Activated naive CD4-positive, alpha-beta T cell treated with anti-CD3 and anti-CD28 coated beads, Interleukin-2, amount 50 U/mL, for 72 hours (primary cell): ENCODE data around the gene WBP2. TPM values are rescaled to one million over a fixed set of nuclear protein-coding genes. Genes with fewer than 3 reads are reported as not detected.
"Not testable (repeated sequence)": the region's sequence is repeated elsewhere in the genome, so short reads cannot be mapped to it uniquely, and the experiment has no call there.

Experiments used
- ATAC-seq, 2 donors: fragments of 150-1000 bp; cut with Tn5 transposase; 2 replicates each; pipeline ENCODE4 v1.10.0; 2021; ENCODE audit warnings: mild to moderate bottlenecking in 2 of 2, moderate library complexity in 2 of 2
- DNase-seq, 2 donors: peaks; one replicate each; pipeline ENCODE4 v3.0.0; 2021 to 2022; ENCODE audit warnings: low spot score in 2 of 2
- H3K27ac Mint-ChIP-seq, 2 donors: one replicate each; pipeline ENCODE4 v1.8.0; 2022; ENCODE audit warnings: mild to moderate bottlenecking in 2 of 2, mixed read lengths in 2 of 2
- H3K36me3 Mint-ChIP-seq, 2 donors: one replicate each; pipeline ENCODE4 v1.8.0; 2022; ENCODE audit warnings: mixed read lengths in 2 of 2
- H3K9me3 Mint-ChIP-seq, 2 donors: one replicate each; pipeline ENCODE4 v1.8.0; 2022; ENCODE audit warnings: mixed read lengths in 2 of 2
- total RNA-seq, 2 donors: library from RNA; stranded (reverse); gene quantifications; one replicate each; pipeline ENCODE4 v1.2.3, GENCODE V29; 2022

Gene WBP2
- total RNA-seq, 2 donors from 2014 or later = 78.2 to 144 TPM

GRCh38 chr17:75875182-75875939 lies 20.2 kb upstream of the WBP2 start:
- Mint-ChIP-seq H3K36me3 (peaks cover 0 to 15% of the 10 kb centered on the region in 2 donors), H3K9me3 (no peaks in the 10 kb centered on the region), H3K27ac (peak overlapping the region; percentile 44 to 84)
- no peak for ATAC-seq
- no peak for DNase-seq

GRCh38 chr17:75874323-75875181 lies 19.4 kb upstream of the WBP2 start:
- ATAC-seq = no peak
- Mint-ChIP-seq H3K9me3 (no peaks in the 10 kb centered on the region), H3K27ac (peak overlapping the region in 1 of 2 donors; percentile 42), H3K36me3 (peaks cover 0 to 15% of the 10 kb centered on the region in 2 donors)
- DNase-seq = no peak

GRCh38 chr17:75873587-75874322 lies 18.6 kb upstream of the WBP2 start:
- H3K36me3 Mint-ChIP-seq = peaks cover 0 to 15% of the 10 kb centered on the region in 2 donors
- no peak for DNase-seq
- peak overlapping the region in 1 of 2 donors; percentile 64 for H3K27ac Mint-ChIP-seq
- no peaks in the 10 kb centered on the region for H3K9me3 Mint-ChIP-seq
- no peak for ATAC-seq

- H3K36me3 Mint-ChIP-seq = peaks cover 0 to 13% of the 10 kb centered on the region in 2 donors
- no peaks in the 10 kb centered on the region for H3K9me3 Mint-ChIP-seq
- peak overlapping the region; percentile 64 to 92 for H3K27ac Mint-ChIP-seq
- ATAC-seq = no peak
- no peak for DNase-seq
Measured at GRCh38 chr17:75872434-75873351, 17.6 kb upstream of the WBP2 start.

GRCh38 chr17:75870228-75870627 lies 15.1 kb upstream of the WBP2 start:
- ATAC-seq, H3K27ac Mint-ChIP-seq, H3K9me3 Mint-ChIP-seq, DNase-seq, H3K36me3 Mint-ChIP-seq: not testable (repeated sequence)

- no peaks in the 10 kb centered on the region for H3K36me3 Mint-ChIP-seq
- H3K27ac Mint-ChIP-seq = no peak overlapping the region
- no peaks in the 10 kb centered on the region for H3K9me3 Mint-ChIP-seq
- DNase-seq (no peak), ATAC-seq (no peak)
Measured at GRCh38 chr17:75869282-75870141, 14.4 kb upstream of the WBP2 start.

- DNase-seq, H3K36me3 Mint-ChIP-seq, ATAC-seq, H3K9me3 Mint-ChIP-seq: not testable (repeated sequence)
- peak overlapping the region in 1 of 2 donors; percentile 35 for H3K27ac Mint-ChIP-seq
Measured at GRCh38 chr17:75868730-75869281, 13.7 kb upstream of the WBP2 start.

GRCh38 chr17:75865404-75866188 lies 10.5 kb upstream of the WBP2 start:
- not testable (repeated sequence) for H3K36me3 Mint-ChIP-seq, H3K9me3 Mint-ChIP-seq, DNase-seq, ATAC-seq
- H3K27ac Mint-ChIP-seq = peak overlapping the region in 1 of 2 donors; percentile 72

GRCh38 chr17:75864887-75865286 lies 9.8 kb upstream of the WBP2 start:
- peak; percentile 59 to 80 for ATAC-seq
- H3K36me3 Mint-ChIP-seq = not testable (repeated sequence)

GRCh38 chr17:75864448-75864871 lies 9.3 kb upstream of the WBP2 start:
- DNase-seq (peak in 1 of 2 donors; percentile 36), ATAC-seq (peak; percentile 72 to 80)
- Mint-ChIP-seq H3K27ac (peak overlapping the region; percentile 65 to 72), H3K36me3 (no peaks in the 10 kb centered on the region), H3K9me3 (no peaks in the 10 kb centered on the region)

More at GRCh38 chr17:75864887-75865286, 9.8 kb upstream of the WBP2 start:
- not testable (repeated sequence) for DNase-seq, H3K9me3 Mint-ChIP-seq
- H3K27ac Mint-ChIP-seq = peak overlapping the region in 1 of 2 donors; percentile 72

GRCh38 chr17:75861927-75862317 lies 6.8 kb upstream of the WBP2 start:
- DNase-seq (no peak), ATAC-seq (no peak)
- no peaks in the 10 kb centered on the region for H3K36me3 Mint-ChIP-seq
- H3K27ac Mint-ChIP-seq = no peak overlapping the region
- no peaks in the 10 kb centered on the region for H3K9me3 Mint-ChIP-seq

GRCh38 chr17:75859358-75859757 lies 4.2 kb upstream of the WBP2 start:
- peak overlapping the region in 1 of 2 donors; percentile 64 for H3K27ac Mint-ChIP-seq
- DNase-seq = not testable (repeated sequence)

GRCh38 chr17:75856062-75856756 lies 1.1 kb upstream of the WBP2 start:
- ATAC-seq (no peak), DNase-seq (peak in 1 of 2 donors; percentile 30)
- Mint-ChIP-seq H3K9me3 (no peaks in the 10 kb centered on the region), H3K27ac (peak overlapping the region in 1 of 2 donors; percentile 93), H3K36me3 (no peaks in the 10 kb centered on the region)

More at GRCh38 chr17:75859358-75859757, 4.2 kb upstream of the WBP2 start:
- H3K9me3 Mint-ChIP-seq, ATAC-seq, H3K36me3 Mint-ChIP-seq: not testable (repeated sequence)
